GM12874 (cell line): ENCODE results near the gene S1PR3.

Source experiments
- TF ChIP-seq, protein P1 (sequence below): IDR thresholded peaks from 2 replicates; pipeline ENCODE4 v1.5.1; 2011; ENCODE audit warnings: low read depth, mild to moderate bottlenecking, control low read depth, low read length, moderate library complexity; ENCODE audit not compliant: insufficient read depth

S1PR3 gene

DNA sequence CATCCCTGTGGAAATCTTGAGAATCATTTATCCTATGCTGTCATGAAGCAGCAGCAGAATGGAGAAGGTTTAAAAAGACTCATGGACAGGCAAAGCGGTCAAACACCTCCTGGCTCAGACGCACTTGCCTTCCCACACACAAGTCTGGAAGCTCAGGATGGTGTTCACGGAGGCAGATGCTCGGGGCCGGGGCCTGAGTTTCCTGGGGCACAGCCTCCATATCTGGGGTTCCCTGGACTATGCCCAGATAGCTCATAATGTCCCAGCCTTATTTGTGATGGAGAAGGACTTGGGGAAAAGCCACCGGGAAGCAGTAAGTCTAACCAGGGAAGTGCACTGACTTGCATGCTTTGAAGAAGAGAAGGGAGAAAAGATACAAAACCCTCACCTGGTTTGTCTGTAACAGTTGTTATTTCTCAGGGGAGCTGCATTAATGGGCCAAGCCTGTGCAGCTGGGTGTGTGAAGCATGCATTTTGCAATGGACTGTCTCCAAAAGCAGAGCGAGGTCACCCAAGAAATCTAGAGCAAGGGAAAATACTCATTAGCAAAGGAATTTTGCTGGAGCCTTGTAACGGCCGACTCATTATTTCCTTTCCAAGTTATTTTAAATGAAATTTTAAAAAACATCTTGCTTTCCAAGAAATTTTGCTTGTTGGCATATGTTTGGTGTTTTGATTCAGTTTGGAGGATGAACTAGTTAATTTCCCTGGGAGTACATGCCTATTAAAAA is 3.4 kb downstream of the S1PR3 start:
- TF ChIP-seq, protein P1, sequence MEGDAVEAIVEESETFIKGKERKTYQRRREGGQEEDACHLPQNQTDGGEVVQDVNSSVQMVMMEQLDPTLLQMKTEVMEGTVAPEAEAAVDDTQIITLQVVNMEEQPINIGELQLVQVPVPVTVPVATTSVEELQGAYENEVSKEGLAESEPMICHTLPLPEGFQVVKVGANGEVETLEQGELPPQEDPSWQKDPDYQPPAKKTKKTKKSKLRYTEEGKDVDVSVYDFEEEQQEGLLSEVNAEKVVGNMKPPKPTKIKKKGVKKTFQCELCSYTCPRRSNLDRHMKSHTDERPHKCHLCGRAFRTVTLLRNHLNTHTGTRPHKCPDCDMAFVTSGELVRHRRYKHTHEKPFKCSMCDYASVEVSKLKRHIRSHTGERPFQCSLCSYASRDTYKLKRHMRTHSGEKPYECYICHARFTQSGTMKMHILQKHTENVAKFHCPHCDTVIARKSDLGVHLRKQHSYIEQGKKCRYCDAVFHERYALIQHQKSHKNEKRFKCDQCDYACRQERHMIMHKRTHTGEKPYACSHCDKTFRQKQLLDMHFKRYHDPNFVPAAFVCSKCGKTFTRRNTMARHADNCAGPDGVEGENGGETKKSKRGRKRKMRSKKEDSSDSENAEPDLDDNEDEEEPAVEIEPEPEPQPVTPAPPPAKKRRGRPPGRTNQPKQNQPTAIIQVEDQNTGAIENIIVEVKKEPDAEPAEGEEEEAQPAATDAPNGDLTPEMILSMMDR = no peak

DNA sequence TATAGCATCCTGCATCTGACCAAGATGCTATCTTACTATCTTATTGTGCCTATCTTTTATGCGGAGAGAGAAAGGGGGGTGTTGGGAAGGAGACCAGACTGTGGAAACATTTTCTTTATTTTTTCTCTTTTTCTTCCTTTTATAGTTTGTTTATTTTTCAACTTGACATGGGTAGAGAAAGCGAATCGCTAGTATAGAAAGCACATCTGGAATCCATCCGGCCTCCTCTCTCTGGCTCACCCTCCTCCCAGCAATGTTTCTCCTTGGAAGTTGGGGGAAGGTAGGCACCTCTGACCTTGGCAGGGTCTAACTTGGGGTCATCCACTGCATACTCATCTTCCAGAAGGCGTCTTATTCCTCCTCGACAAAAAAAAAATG is 3.9 kb downstream of the S1PR3 start:
- TF ChIP-seq, protein P1 = no peak

DNA sequence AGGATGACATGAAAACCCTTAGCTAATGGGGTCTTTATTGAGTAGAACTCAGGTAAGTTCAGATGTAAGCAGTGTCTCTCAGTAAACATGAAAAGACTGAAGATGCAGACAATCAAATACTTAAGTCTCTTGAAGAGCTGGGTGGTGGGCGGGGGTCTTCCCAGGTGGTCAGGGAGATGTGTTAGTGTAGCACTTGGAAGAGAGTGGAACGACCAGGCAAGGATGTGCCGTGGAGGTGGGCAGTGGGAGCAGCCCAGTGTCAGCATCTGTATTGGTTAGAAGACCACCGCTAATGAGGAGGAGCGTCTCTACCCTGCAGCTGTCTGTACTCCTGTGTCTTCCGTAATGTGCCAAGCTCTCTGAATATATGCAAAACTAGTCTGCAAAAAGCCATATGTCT is 4.4 kb downstream of the S1PR3 start:
- TF ChIP-seq, protein P1 = no peak

DNA sequence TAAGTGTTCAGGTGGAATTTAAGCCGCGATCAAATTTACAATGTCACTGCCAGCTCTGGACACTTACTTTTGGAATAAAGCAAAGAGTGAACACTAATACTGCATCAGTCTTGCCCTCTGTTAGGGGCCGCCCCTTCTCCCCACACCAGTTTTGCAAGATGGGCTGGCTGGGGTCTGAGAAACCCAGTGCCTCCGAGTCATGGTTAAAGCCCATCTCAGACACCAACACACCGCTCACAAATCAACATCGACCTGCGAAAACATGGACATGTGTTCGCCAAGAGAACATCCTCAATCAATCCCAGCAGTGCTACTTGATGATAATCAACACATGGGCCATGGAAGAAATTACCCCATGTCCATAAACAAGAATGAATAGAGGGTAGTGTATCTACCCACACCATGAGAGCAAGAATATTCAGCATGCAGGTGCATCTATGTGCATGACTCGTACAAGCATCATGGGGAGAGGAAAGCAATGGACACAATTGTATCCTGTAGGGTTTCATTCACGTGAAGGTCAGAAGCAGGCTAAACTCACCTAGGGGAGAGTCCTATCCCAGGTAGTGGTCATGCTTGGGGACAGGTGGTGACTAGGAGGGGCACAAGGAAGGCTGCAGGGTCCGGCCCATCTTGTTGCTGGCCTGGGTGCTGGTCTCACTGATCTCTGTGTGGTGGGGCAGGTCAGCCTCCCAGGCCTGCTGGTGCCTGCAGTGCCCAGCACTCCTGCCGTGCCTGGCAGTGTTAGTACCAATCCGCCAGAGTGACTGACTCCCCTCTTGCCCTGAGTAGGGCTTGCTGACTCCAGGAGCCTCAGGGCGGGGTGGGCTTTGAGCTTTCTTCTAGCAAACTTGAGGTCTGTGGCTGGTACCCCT is 5.0 kb downstream of the S1PR3 start:
- TF ChIP-seq, protein P1 = no peak

DNA sequence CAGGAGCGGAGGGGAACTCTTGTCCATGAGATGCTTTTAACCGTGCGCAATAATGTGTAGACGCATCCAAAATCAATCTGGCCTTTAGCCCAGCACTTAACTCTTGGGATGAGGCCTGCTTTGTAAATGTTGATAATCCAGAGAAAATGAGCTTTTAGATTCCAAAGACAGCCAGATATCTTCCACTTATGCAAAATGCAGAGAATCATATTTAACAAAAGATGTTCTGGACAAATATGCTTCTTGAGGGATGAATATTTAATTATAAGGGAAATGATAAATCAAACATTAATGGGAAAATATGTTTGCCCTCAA is 5.6 kb downstream of the S1PR3 start:
- TF ChIP-seq, protein P1 = no peak

DNA sequence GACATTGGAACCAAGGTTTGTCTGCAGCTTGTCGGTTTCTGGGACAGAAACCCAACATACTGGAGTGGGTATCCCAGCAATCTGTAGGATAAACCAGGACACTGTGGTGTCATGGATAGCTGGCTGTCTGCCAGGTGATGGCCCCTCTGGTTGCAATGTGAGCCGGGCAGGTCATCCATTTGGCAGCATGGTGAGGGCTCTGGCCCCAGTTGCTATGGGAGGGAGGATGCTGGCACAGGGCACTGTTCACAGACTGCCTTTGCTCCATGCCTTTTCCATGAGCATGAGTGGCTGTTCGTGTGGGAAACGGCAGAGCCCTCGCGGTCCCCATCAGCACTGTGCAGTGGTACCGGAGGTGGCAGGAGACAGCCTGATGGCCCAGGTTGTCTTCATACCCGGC is 6.4 kb downstream of the S1PR3 start:
- TF ChIP-seq, protein P1 = no peak

DNA sequence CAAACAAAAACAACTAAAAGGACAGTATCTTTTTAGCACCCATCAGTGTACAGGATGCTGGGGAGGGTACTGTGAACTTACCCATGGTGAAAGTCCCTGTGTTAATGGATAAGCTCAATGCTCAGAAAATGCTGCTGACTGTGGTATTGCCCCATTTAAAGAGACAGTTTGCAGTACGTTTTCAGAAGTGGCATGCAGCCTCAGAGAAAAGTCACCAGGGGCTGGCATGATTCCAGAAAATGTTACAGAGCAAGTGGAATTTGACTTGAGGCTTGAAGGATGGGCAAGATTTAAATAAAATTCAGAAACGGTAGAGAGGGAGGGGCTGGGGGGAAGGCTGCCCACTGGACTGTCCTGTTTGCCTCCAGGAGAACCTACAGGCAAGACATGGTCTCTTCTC is 7.2 kb downstream of the S1PR3 start:
- TF ChIP-seq, protein P1 = no peak
